Activated naive CD8-positive, alpha-beta T cell (primary cell): ENCODE results near the gene LDB1.
A peak's percentile ranks its signal among the peaks of the same experiment; 100 is the strongest.

Experiments
- H3K27ac Mint-ChIP-seq: one replicate; pipeline ENCODE4 v1.8.0; 2021; ENCODE audit warnings: mixed read lengths
- H3K27me3 Mint-ChIP-seq: one replicate; pipeline ENCODE4 v1.8.0; 2021; ENCODE audit warnings: mixed read lengths
- H3K36me3 Mint-ChIP-seq: one replicate; pipeline ENCODE4 v1.8.0; 2021; ENCODE audit warnings: mixed read lengths
- H3K4me1 Mint-ChIP-seq: one replicate; pipeline ENCODE4 v1.8.0; 2021; ENCODE audit warnings: low read depth, mixed read lengths
- H3K4me3 Mint-ChIP-seq: one replicate; pipeline ENCODE4 v1.8.0; 2021; ENCODE audit warnings: mild to moderate bottlenecking, mixed read lengths
- H3K9me3 Mint-ChIP-seq: one replicate; pipeline ENCODE4 v1.8.0; 2021; ENCODE audit warnings: low read depth, mixed read lengths

The LDB1 gene

DNA sequence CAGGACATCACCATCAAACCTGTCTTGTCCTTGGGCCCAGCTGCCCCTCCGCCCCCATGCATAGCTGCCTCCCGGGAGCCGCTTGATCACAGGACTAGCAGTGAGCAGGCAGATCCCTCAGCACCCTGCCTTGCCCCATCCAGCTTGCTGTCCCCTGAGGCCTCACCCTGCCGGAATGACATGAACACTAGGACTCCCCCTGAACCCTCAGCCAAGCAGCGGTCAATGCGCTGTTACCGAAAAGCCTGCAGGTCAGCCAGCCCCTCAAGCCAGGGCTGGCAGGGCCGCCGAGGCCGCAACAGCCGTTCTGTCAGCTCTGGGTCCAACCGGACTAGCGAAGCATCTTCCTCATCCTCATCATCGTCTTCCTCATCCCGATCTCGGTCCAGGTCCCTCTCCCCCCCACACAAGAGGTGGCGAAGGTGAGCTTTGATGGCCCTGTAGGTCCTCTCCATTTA, 26.8 kb upstream of the LDB1 start:
- Mint-ChIP-seq H3K4me1 (peaks cover 16% of the 10 kb centered on the region), H3K4me3 (no peak overlapping the region), H3K27ac (peak overlapping the region; percentile 43), H3K27me3 (no peaks in the 10 kb centered on the region), H3K36me3 (peaks cover 17% of the 10 kb centered on the region), H3K9me3 (no peaks in the 10 kb centered on the region)

GRCh38 chr10:102141583-102142107, 21.5 kb upstream of the LDB1 start:
- H3K27me3 Mint-ChIP-seq: no peaks in the 10 kb centered on the region
- no peak overlapping the region for H3K4me3 Mint-ChIP-seq
- H3K9me3 Mint-ChIP-seq: no peaks in the 10 kb centered on the region
- peaks cover 11% of the 10 kb centered on the region for H3K36me3 Mint-ChIP-seq
- H3K27ac Mint-ChIP-seq: no peak overlapping the region
- H3K4me1 Mint-ChIP-seq: peaks cover 14% of the 10 kb centered on the region

- Mint-ChIP-seq H3K4me3 (no peak overlapping the region), H3K36me3 (peaks cover 10% of the 10 kb centered on the region), H3K9me3 (no peaks in the 10 kb centered on the region), H3K4me1 (peaks cover 19% of the 10 kb centered on the region), H3K27ac (peak overlapping the region; percentile 34), H3K27me3 (no peaks in the 10 kb centered on the region)
These were observed 20.9 kb upstream of the LDB1 start for GRCh38 chr10:102140913-102141540.

GRCh38 chr10:102140218-102140617, 20.1 kb upstream of the LDB1 start:
- Mint-ChIP-seq H3K27ac (no peak overlapping the region), H3K4me1 (peaks cover 25% of the 10 kb centered on the region), H3K9me3 (no peaks in the 10 kb centered on the region), H3K27me3 (no peaks in the 10 kb centered on the region), H3K36me3 (peaks cover 10% of the 10 kb centered on the region), H3K4me3 (no peak overlapping the region)

DNA sequence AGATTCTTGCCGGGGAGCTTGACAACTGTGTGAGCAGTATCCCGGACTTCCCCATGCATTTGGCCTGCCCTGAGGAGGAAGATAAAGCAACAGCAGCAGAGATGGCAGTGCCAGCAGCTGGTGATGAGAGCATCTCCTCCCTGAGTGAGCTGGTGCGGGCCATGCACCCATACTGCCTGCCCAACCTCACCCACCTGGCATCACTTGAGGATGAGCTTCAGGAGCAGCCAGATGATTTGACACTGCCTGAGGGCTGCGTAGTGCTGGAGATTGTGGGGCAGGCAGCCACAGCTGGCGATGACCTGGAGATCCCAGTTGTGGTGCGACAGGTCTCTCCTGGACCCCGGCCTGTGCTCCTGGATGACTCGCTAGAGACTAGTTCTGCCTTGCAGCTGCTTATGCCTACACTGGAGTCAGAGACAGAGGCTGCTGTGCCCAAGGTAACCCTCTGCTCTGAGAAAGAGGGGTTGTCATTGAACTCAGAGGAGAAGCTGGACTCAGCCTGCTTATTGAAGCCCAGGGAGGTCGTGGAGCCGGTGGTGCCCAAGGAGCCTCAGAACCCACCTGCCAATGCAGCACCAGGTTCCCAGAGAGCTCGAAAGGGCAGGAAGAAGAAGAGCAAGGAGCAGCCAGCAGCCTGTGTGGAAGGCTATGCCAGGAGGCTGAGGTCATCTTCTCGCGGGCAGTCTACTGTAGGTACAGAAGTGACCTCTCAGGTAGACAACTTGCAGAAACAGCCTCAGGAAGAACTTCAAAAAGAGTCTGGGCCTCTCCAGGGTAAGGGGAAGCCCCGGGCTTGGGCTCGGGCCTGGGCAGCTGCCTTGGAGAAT, 19.3 kb upstream of the LDB1 start:
- Mint-ChIP-seq H3K9me3 (no peaks in the 10 kb centered on the region), H3K27ac (no peak overlapping the region), H3K4me1 (peaks cover 31% of the 10 kb centered on the region), H3K4me3 (no peak overlapping the region), H3K36me3 (peaks cover 10% of the 10 kb centered on the region), H3K27me3 (no peaks in the 10 kb centered on the region)

DNA sequence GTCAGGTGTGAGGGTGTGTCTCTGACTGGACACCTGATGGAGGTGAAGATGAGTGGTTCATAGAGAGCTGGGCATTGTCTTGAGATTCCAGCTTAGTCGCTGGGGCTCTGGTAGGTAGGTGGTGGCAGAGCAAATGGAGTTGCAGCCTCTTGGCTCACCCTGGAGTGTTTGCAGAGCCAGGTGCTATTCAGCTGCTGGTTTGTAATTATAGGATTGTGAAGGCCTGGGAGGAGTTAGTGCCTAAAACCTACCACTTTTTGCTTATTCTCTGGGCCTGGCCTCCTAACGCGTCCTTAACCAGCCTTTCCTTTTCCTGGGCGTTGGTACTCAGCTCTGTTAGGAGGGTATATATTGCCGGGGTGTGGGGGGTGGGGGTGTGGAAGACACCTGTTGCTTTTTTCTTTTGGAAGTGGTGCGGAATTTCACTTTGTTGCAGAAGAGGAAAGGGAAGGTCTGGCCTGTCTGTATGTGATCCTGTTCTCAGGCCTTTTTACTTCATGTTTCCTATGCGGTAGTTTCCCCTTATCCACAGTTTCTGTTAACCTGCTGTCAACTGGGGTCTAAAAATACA, 15.9 kb upstream of the LDB1 start:
- no peaks in the 10 kb centered on the region for H3K9me3 Mint-ChIP-seq

GRCh38 chr10:102134416-102134815, 14.2 kb upstream of the LDB1 start:
- Mint-ChIP-seq H3K4me1 (peaks cover 37% of the 10 kb centered on the region), H3K9me3 (no peaks in the 10 kb centered on the region), H3K36me3 (peaks cover 12% of the 10 kb centered on the region)

More for the DNA sequence above, 15.9 kb upstream of the LDB1 start:
- peak overlapping the region; percentile 25 for H3K27ac Mint-ChIP-seq
- peaks cover 37% of the 10 kb centered on the region for H3K4me1 Mint-ChIP-seq
- H3K4me3 Mint-ChIP-seq: peak overlapping the region; percentile 97
- no peaks in the 10 kb centered on the region for H3K27me3 Mint-ChIP-seq
- H3K36me3 Mint-ChIP-seq: peaks cover 14% of the 10 kb centered on the region

GRCh38 chr10:102133373-102134195, 13.4 kb upstream of the LDB1 start:
- Mint-ChIP-seq H3K36me3 (peaks cover 12% of the 10 kb centered on the region), H3K4me1 (peaks cover 36% of the 10 kb centered on the region), H3K27ac (peak overlapping the region; percentile 100), H3K27me3 (no peaks in the 10 kb centered on the region), H3K4me3 (peak overlapping the region; percentile 97), H3K9me3 (no peaks in the 10 kb centered on the region)

More at GRCh38 chr10:102134416-102134815, 14.2 kb upstream of the LDB1 start:
- Mint-ChIP-seq H3K4me3 (peak overlapping the region; percentile 97), H3K27ac (peak overlapping the region; percentile 100), H3K27me3 (no peaks in the 10 kb centered on the region)

- Mint-ChIP-seq H3K27ac (peak within 1 kb of the TSS; percentile 100), H3K27me3 (no peaks in the 10 kb centered on the region), H3K4me3 (peak within 1 kb of the TSS; percentile 97), H3K9me3 (no peaks in the 10 kb centered on the region), H3K4me1 (peaks cover 36% of the 10 kb centered on the region), H3K36me3 (peaks cover 12% of the 10 kb centered on the region)
These were observed 12.6 kb upstream of the LDB1 start, which contains the start of gene PPRC1 for GRCh38 chr10:102132563-102133372. PPRC1 (plus strand) TSS chr10:102133040; CDS start chr10:102133069, 29 bp downstream.

DNA sequence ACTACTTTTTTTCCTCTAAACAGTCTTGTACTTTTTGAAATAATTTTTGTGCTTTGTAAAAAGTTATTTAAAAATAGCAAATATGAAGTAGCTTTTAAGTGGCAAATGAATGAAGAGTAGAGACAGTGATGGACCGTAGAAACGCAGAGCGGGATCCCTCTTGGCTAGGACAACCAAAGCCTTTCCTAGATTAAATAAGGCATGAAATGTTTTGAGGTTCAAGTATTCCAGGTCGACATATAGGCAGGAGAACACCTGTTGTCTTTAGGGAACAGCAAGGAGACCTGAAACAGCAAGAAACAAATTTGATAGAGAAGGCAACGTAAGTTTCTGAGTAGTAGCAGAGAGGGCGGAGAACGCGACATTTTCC, 12.0 kb upstream of the LDB1 start:
- Mint-ChIP-seq H3K36me3 (peaks cover 12% of the 10 kb centered on the region), H3K27me3 (no peaks in the 10 kb centered on the region), H3K4me3 (peak overlapping the region; percentile 97), H3K27ac (peak overlapping the region; percentile 100), H3K9me3 (no peaks in the 10 kb centered on the region), H3K4me1 (peaks cover 31% of the 10 kb centered on the region)

GRCh38 chr10:102131286-102132170, 11.4 kb upstream of the LDB1 start:
- Mint-ChIP-seq H3K27ac (peak overlapping the region; percentile 100), H3K36me3 (peaks cover 12% of the 10 kb centered on the region), H3K9me3 (no peaks in the 10 kb centered on the region), H3K4me3 (peak overlapping the region; percentile 5), H3K27me3 (no peaks in the 10 kb centered on the region), H3K4me1 (peaks cover 27% of the 10 kb centered on the region)

GRCh38 chr10:102123223-102123622, 3.1 kb upstream of the LDB1 start:
- Mint-ChIP-seq H3K9me3 (no peaks in the 10 kb centered on the region), H3K4me1 (peaks cover 22% of the 10 kb centered on the region), H3K27ac (no peak overlapping the region), H3K36me3 (no peaks in the 10 kb centered on the region), H3K27me3 (no peaks in the 10 kb centered on the region), H3K4me3 (no peak overlapping the region)

- H3K4me3 Mint-ChIP-seq: no peak overlapping the region
- peak overlapping the region; percentile 38 for H3K27ac Mint-ChIP-seq
- no peaks in the 10 kb centered on the region for H3K36me3 Mint-ChIP-seq
- no peaks in the 10 kb centered on the region for H3K9me3 Mint-ChIP-seq
- H3K4me1 Mint-ChIP-seq: peaks cover 30% of the 10 kb centered on the region
- H3K27me3 Mint-ChIP-seq: no peaks in the 10 kb centered on the region
These were observed 2.3 kb upstream of the LDB1 start for GRCh38 chr10:102122450-102122849.
